ENCODE measurements around the gene SCD. TPM values are rescaled to one million over a fixed set of nuclear protein-coding genes. Genes with fewer than 3 reads are reported as not detected.
"Not testable (repeated sequence)": the region's sequence is repeated elsewhere in the genome, so short reads cannot be mapped to it uniquely, and the experiment has no call there.

SCD gene
- total RNA-seq, 1 donor from 2014 or later, result 142 TPM

DNA sequence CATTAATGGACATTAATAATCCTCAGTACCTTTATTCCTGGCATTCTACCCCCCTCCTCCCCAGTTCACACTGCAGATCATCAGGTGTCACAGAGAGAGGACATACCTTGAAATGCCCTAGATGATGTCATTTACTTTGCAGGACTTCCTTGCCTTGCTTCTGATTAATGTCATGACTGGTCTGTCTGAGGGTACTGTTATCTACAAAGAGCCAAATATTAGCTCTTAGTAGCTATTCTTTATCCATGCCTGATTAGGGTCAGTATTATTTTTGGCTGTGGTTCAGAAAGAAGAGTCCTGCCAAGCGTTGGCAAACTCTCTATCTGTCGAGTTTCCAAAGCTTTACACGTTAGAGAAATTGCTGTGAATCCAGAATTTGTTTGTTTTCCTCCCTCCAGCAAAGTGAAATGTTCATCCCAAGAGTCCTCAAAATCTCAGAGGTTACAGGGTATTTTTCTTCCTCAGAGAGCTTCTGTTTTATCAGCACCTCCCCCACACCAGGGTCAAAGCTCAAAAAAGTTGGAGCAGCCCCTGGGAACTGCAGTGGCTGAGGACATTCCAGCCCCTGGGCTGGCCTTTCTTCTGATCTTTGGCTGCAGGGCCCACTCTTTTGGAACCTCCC lies 12.6 kb downstream of the SCD start:
- no peak for DNase-seq (ENCODE audit: extremely low read depth, low read depth, low spot score)

- no peak for DNase-seq (ENCODE audit: extremely low read depth, low read depth, low spot score)
These were observed 13.2 kb downstream of the SCD start for GRCh38 chr10:100360234-100360633.

DNA sequence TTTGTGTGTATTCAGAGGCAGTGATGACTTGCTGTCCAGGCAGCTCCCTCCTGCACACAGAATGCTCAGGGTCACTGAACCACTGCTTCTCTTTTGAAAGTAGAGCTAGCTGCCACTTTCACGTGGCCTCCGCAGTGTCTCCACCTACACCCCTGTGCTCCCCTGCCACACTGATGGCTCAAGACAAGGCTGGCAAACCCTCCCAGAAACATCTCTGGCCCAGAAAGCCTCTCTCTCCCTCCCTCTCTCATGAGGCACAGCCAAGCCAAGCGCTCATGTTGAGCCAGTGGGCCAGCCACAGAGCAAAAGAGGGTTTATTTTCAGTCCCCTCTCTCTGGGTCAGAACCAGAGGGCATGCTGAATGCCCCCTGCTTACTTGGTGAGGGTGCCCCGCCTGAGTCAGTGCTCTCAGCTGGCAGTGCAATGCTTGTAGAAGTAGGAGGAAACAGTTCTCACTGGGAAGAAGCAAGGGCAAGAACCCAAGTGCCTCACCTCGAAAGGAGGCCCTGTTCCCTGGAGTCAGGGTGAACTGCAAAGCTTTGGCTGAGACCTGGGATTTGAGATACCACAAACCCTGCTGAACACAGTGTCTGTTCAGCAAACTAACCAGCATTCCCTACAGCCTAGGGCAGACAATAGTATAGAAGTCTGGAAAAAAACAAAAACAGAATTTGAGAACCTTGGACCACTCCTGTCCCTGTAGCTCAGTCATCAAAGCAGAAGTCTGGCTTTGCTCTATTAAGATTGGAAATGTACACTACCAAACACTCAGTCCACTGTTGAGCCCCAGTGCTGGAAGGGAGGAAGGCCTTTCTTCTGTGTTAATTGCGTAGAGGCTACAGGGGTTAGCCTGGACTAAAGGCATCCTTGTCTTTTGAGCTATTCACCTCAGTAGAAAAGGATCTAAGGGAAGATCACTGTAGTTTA lies 15.8 kb downstream of the SCD start:
- no peak for DNase-seq (ENCODE audit: extremely low read depth, low read depth, low spot score)

DNA sequence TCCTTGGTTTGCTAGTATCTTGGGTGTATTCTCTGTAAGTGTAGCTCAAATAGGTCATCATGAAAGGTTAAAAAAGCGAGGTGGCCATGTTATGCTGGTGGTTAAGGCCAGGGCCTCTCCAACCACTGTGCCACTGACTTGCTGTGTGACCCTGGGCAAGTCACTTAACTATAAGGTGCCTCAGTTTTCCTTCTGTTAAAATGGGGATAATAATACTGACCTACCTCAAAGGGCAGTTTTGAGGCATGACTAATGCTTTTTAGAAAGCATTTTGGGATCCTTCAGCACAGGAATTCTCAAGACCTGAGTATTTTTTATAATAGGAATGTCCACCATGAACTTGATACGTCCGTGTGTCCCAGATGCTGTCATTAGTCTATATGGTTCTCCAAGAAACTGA lies 17.1 kb downstream of the SCD start:
- DNase-seq (ENCODE audit: extremely low read depth, low read depth, low spot score), result no peak

DNA sequence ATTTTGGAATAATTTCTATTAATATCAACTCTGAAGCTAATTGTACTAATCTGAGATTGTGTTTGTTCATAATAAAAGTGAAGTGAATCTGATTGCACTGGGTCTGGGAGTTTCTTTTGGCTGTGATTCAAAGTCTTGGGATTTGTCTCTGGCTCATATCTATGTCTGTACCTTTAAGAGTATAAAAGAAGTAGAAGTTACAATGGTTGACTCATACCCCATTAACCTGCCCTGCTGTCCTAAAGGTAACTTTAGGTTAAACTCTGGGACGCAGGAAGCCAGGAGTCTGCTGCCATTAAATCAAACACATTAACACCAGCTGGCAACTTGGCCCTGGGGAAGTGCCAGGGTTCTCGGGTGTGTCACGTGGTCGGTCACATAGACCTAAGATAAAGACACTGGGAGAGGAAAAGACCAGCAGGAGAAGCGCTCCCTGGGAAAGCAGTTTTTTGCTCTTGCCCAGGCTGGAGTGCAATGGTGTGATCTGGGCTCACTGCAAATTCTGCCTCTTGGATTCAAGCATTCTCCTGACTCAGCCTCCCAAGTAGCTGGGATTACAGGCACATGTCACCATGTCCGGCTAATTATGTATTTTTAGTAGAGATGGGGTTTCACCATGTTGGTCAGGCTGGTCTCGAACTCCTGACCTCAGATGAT lies 17.8 kb downstream of the SCD start:
- DNase-seq (ENCODE audit: extremely low read depth, low read depth, low spot score), result no peak

DNA sequence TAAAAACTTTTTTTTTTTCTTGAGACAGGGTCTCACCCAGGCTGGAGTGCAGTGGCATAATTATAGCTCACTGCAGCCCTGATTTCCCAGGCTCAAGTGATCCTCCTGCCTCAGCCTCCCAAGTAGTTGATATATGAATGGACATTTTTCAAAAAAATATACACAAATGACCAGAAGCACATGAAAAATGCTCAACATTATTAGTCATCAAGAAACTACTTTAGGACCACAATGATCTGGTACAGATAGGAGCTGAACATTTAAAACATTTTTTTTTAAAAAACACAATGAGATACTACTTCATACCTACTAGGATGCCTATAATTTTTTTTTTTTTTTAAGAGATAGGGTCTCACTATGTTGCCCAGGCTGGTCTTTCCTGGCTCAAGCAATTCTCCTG lies 21.7 kb downstream of the SCD start:
- DNase-seq (ENCODE audit: extremely low read depth, low read depth, low spot score), result no peak

DNA sequence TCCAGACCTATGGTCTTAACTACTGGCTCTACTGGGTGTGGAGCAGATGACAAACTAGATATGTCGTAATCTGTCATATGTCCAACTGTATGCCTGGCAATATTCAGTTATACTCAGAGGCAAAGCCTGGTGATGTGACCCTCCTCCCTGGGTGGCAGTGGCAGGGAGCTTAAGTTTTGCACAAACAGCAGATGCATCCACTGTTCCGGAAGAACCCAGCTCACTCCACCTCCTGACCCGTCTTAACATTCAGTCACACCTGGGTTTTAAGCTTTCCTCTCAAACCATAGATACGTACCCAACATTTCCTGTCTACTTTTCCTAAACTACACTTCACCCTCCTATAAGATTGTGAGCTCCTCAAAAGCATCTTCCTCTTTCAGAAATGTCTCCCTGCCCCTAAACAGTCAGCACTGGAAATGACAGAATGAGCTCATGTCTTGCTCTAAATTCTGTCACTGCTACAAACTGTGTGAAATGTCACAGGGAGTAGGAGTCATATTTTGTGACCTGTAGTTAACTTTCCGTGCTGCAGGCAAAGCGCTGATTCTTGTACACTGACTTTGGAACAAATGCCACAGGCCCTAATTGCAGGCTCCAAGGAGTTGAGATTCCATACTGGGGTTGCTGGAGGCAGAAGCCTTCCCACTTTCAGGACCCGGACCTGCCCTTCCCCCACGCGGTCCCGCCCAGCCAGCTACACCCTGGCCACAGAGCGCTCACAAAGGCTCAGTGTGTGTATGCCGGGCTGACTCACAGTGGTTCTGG lies 23.9 kb downstream of the SCD start:
- no peak for DNase-seq (ENCODE audit: extremely low read depth, low read depth, low spot score)

DNA sequence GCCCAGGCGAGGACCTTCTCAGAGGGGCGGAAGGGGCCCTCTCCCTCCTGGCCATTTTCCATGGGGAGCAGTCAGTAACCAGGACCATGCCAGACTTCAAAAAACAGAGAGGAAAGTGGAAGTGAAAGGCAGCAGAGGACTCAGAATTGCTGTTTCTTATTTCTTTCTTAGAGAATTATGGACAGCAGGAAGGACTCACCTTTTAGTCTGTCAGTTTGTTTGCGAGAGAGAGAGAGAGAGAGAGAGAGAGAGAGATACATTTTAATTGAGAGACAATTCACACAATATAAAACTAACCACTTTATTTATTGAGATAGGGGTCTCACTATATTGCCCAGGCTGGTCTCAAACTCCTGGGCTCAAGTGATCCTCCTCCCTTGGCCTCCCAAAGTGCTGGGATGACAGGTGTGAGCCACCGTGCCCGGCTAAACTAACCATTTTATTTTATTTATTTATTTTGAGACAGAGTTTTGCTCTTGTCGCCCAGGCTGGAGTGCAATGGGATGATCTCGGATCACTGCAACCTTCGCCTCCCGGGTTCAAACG lies 24.5 kb downstream of the SCD start:
- no peak for DNase-seq (ENCODE audit: extremely low read depth, low read depth, low spot score)

DNA sequence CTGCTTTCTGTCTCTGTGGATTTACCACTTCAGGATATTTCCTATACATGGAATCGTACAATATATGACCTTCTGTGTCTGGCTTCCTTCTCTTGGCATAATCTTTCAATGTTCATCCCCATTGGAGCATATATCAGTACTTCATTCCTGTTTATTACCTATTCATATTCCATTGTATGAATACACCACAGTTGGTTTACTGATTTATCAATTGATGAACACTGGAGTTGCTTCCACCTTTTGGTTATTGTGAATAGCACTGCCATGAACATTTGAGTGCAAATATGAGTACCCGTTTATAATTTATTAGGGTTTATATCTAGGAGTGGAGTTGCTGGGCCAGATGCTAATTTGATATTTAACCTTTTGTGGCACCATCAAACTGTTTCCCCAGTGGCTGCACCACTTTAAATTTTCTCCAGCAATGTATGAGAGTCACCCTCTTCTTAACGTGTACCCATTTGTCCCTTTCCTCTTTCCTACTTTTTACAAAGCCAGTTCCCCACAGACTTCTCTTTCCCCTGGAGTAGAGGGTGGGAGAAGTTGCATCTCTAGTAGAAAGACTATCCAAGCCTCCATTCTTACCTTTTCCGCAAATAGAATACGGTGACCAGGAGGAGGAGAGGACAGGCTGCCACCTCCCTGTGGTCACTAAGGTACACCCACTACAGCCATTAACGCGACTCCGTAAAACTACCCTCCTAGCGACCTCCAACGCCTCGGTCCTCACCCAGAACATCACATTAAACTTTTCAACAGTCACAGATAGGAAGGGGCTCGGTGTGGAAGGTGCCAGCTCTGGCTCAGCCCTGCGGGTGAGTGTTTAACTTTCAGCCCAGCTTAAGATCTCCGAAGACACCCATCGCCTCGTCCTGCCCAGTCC lies 25.6 kb downstream of the SCD start:
- DNase-seq (ENCODE audit: extremely low read depth, low read depth, low spot score), result no peak

- peak; percentile 88 for DNase-seq (ENCODE audit: extremely low read depth, low read depth, low spot score)
These were observed 26.5 kb downstream of the SCD start for GRCh38 chr10:100373298-100374199.

DNA sequence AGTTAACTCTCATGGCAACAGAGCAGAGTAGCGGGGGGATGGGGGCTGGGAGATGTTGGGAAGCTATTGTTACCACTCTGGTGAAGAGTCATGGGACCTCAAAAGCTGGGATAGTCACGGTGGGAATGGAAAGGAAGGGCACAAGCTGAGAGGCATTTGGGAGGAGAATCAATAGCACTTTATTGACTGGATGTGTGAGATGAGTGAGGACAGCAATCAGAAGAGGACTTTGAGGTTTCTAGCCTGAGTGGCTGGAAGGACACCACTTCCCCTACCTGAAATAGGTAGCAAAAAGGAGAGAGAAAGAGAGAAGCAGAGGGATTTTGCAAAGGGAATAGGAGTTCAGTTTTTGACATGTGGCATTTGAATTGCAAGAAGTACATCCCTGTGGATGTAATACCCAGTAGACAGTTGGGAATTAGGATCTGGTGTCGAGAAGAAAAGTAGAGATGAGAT lies 27.2 kb downstream of the SCD start:
- no peak for DNase-seq (ENCODE audit: extremely low read depth, low read depth, low spot score)

DNA sequence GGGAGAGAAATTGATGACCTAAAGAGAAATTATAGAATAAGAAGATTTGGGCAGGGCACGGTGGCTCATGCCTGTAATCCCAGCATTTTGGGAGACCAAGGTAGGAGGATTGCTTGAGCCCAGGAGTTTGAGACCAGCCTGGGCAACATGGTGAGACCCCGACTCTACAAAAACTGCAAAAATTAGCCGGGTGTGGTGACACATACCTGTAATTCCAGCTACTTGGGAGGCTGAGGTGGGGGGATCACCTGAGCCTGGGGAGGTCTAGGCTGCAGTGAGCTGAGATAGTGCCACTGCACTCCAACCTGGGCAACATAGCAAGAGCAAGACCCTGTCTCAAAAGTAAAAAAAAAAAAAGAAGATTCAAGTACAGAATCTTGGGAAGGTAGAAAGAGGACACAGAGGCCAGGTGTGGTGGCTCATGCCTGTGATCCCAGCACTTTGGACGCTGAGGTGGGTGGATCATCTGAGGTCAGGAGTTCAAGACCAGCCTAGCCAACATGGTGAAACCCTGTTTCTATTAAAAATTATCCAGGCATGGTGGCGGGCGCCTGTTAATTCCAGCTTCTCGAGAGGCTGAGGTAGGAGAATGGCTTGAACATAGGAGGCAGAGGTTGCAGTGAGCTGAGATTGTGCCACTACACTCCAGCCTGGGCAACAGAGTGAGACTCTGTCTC lies 27.8 kb downstream of the SCD start:
- not testable (repeated sequence) for DNase-seq (ENCODE audit: extremely low read depth, low read depth, low spot score)

GRCh38 chr10:100376656-100377055 lies 29.6 kb downstream of the SCD start:
- DNase-seq (ENCODE audit: extremely low read depth, low read depth, low spot score), result not testable (repeated sequence)

DNA sequence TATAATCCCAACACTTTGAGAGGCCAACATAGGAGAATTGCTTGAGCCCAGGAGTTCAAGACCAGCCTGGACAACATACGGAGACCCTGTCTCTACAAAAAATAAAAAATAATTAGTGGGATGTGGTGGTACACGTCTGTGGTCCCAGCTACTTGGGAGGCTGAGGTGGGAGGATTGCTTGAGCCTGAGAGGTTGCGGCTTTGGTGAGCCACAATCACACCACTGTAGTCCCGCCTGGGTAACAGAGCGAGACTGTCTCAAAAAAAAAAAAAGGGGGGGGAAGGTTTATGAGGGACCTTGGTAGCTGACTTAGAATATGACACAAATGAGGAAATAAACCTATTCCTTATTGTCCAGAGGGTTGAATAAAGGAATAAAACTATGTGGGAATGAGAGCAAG lies 30.8 kb downstream of the SCD start:
- no peak for DNase-seq (ENCODE audit: extremely low read depth, low read depth, low spot score)

DNA sequence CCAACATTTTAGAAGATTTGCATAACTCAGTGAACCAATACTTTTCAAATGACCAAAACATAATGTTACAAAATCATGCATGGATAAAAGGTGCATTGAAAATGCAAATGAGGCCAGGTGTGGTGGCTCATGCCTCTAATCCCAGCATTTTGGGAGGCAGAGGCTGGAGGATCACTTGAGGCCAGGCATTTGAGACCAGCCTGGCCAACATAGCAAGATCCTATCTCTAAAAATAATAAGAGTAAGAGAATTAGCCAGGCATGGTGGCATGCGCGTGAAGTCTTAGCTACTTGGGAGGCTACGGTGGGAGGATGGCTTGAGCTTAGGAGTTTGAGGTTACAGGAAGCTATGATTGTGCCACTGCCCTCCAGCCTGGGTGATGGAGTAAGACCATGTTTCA lies 33.4 kb downstream of the SCD start:
- no peak for DNase-seq (ENCODE audit: extremely low read depth, low read depth, low spot score)

- DNase-seq (ENCODE audit: extremely low read depth, low read depth, low spot score), result no peak
These were observed 35.5 kb downstream of the SCD start for GRCh38 chr10:100382553-100382952.

DNA sequence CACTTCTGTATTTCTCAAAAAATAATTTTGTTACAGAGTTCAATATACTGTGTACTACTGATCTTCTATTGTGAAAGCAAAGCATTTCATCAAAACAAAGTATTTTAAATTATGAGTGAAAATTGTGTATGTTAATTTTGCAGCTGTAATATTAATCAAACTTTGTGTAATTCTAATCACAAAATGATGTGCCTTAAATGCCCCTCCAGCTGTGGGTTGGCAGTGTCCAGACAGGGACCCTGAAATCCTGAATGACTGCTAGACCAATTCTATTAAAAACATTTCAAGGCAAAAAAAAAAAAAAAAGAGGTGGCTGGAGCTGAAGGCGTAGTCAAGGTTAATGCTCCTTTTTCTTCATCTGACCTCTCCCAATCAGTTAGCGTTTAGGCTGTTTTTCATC lies 36.2 kb downstream of the SCD start:
- DNase-seq (ENCODE audit: extremely low read depth, low read depth, low spot score), result no peak

All from glomerular endothelial cell (primary cell).